Measurements from ENCODE around the gene KHDC3L.
"Not testable (repeated sequence)": the region's sequence is repeated elsewhere in the genome, so short reads cannot be mapped to it uniquely, and the experiment has no call there.

The KHDC3L gene

DNA sequence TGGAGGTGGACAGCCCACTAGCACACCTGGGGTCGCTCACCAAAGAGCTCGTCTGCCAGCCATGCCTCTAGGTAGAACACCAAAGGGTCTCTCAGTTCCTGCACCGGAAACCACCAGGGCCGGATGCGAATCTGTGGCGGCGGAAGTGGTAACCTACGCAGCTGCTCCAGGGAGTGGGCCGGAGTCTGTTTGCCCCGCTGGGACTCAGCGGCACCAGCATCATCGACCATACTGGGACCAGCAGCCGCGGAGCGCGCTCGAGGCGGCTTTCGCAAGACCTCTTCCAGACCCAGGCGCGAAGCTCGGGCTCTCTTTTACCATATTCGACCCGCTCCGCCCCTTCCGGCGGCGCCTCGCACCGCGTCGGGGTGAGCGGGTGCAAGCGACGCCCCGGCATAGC lies 7.1 kb downstream of the KHDC3L start, which contains the start of gene OOEP:
TSS of gene OOEP (minus strand) at position 335 of the 400 bp plus-strand sequence. CDS start at position 230, 105 bp downstream.
- no peak for DNase-seq (ENCODE audit: low read depth, low spot score)

DNA sequence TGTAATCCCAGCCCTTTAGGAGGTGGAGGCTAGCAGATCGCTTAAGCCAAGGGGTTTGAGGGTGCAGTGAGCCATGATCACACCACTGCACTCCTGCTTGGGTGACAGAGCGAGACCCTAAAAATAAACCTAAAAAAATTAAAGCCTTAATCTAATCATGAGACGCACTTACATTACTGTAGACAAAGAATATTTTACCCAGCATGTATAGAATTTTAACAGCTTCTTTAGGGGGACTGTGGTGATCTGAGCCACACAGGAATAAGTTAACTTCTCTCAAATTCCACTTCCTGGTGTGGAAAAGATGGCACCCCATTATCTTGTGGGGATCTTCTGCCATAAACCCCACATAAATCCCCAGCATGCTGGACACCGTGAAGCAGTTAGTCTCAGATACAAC lies 9.5 kb downstream of the KHDC3L start:
- DNase-seq (ENCODE audit: low read depth, low spot score): no peak

DNA sequence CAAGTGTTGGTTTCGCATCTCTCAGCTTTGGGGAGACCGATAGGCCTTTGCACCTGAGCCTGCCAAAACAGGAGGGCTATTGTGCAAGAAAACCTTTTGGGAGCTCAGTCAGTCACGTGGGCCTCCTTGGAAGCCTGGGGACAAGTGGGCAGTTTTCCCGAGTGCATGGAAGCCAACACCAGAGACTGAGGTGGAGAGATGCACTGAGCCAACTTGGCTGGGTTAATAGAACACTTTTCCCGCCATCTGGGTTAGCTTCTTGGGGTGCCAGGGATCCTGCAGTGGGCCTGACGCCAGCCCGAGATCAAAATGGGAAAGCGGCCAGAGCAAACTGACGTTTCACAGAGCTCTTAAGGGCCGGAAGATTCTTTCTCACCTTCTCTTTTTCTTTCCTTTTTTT lies 10.1 kb downstream of the KHDC3L start:
- DNase-seq (ENCODE audit: low read depth, low spot score): no peak

DNA sequence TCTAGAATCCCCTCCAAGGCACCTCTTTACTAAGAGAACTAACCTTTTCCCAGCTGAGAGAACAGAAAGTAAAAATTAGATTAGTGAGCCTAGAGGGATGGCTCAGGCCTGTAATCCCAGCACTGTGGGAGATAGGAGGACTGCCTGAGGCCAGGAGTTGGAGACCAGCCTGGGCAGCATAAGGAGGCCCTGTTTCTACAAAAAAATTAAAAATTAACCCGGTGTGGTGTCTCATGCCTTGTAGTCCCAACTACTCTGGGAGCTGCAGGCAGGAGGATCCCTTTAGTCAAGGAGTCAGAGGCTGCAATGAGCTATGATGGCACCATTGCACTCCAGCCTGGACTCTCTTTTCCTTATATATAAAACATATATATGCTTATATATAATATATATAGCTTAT lies 12.8 kb downstream of the KHDC3L start:
- no peak for DNase-seq (ENCODE audit: low read depth, low spot score)

DNA sequence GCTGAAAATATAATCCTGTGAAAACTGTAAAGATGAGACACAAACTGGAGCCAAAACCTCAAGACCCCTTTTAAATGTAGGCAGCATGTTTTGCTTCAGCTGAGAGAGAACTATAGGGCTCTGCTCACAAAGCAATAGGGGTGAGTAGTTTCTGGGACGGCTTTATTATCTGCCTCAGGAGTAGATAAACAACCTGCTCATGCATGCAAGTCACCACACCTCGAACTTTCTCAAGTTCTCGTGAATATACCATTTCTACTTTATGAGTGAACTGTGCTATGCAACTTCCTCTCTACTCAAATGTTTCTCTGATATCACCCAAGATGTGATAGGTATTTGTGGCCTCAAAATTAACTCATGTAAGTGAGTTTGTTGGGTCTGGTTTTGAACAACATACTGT lies 14.8 kb downstream of the KHDC3L start:
- no peak for DNase-seq (ENCODE audit: low read depth, low spot score)

DNA sequence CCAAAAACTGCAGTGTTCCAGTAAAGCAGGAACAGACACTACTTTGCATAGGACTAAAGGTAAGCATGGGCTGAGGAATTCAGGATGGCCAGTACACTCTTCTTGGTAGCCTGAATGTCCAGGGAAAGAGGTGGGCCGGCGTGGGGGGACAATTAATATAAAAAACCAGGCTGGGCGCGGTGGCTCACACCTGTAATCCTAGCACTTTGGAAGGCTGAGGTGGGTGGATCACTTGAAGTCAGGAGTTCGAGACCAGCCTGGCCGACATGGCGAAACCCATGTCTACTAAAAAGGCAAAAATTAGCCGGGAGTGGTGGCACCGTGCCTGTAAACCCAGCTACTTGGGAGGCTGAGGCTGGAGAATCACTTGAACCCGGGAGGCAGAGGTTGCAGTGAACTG lies 19.1 kb downstream of the KHDC3L start:
- DNase-seq (ENCODE audit: low read depth, low spot score): not testable (repeated sequence)

DNA sequence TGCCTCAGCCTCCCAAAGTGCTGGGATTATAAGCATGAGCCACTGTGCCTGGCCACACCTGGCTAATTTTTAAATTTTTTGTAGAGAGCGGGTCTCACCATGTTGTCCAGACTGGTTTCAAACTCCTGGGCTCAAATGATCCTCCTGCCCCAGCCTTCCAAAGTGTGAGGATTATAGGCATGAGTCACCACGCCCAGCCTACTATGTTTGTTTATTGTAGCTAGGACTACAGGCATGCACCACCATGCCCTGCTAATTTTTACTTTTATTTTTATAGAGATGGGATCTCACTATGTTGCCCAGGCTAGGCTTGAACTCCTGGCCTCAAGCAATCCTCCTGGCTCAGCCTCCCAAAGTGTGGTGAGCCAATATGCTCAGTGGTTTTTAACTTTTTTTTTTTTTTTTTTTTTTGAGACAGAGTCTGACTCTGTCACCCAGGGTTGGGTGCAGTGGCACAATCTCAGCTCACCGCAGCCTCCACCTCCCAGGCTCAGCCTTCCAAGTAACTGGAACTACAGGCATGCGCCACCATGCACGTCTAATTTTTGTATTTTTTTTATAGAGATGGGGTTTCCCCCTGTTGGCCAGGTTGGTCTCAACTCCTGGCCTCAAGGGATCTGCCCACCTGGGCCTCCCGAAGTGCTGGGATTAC lies 20.1 kb downstream of the KHDC3L start:
- DNase-seq (ENCODE audit: low read depth, low spot score): no peak

DNA sequence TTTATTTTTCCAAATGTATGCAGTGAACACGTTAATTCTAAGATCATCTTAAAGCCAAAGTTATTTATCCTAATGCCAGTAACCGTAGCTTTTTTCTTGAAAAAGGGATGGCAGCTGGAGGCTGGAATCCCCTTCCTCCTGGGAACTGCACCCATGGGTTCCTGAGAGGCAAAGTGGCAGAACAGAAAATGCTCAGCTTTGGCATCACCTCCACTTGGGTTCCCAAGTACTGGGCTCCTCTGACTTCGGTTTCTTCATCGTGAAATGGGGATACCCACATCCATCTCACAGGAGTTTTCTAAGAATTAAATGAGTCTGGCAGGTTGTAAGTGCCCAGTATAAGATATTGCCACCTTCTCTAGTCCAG lies 26.0 kb downstream of the KHDC3L start:
- no peak for DNase-seq (ENCODE audit: low read depth, low spot score)

DNA sequence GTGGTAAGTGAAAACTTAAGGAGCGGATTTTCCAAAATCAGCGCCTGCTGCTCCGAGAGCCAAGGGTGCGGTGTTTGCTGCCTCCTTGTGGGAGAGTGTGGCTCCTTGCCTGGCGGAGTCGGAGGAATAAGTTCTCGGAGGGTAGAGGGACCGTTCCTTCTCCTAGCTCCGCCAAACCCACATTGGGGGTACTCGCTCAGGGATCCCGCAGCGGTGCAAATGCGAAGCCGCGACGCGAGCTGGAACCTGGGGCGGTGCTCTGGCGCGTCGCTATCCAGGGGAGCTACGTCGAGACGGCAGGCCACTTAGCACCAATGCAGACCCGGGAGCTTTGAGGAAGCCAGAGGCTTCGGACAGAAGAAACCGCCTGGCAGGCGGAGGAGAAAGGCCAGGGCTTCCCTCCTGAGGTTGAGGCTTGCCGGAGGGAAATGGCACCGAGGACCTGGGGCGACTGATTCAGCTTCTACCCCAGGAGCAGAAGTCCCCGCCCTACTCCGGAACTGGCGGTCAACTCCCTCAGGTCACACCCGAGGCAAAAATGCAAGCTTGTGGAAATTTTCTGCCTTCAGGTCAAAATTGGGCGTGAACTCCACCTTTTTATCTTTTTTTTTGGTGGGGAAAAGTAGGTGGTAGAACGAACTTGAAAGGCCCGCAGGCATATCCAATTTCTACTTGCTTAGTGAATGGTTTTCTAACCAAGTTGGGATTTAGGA lies 26.5 kb downstream of the KHDC3L start:
- DNase-seq (ENCODE audit: low read depth, low spot score): peak; percentile 80

DNA sequence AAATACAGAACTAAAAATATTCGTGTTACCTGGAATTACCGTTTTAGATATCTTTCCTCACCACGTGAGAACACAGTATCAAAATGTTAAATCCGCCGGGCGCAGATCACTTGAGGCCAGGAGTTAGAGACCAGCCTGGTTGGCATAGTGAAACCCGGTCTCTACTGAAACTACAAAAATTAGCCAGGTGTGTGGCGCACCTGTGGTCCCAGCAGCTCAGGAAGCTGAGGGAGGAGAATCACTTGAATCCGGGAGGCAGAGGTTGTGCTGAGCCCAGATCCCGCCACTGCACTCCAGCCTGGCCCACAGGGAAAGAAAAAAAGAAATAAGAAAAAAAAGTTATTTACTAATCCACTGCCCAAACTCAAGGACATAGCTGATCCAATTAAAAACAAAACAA lies 27.4 kb downstream of the KHDC3L start:
- DNase-seq (ENCODE audit: low read depth, low spot score): no peak

DNA sequence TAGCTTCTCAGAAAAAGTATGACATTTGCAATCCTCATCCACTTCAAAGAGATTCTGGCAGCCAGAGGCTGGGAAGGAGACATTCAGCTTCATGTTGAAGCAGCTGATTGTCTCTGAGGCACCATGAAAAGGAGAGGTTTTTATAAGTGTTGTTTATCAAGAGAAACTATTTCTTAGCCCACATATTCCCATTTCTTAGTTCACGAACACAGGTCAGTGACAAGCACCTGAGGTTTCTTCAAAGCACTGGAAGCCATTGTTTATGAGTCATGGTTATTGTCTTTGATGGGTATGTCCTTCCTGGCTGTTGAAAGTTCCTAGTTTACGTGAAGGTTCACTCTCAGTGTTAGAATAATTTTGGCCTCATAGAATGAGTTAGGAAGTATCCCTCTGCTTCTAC lies 29.2 kb downstream of the KHDC3L start:
- DNase-seq (ENCODE audit: low read depth, low spot score): no peak

DNA sequence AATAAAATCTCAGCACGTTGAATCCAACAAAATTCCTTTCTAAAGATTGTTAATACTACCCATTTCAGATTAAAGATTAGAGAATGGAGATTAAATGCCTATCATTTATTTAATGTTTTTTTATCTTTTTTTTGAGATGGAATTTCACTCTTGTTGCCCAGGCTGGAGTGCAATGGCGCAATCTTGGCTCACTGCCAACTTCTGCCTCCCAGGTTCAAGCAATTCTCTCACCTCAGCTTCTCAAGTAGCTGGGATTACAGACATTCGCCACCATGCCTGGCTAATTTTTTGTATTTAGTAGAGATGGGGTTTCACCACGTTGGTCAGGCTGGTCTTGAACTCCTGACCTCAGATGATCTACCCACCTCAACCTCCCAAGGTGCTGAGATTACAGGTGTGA lies 29.7 kb downstream of the KHDC3L start:
- not testable (repeated sequence) for DNase-seq (ENCODE audit: low read depth, low spot score)

DNA sequence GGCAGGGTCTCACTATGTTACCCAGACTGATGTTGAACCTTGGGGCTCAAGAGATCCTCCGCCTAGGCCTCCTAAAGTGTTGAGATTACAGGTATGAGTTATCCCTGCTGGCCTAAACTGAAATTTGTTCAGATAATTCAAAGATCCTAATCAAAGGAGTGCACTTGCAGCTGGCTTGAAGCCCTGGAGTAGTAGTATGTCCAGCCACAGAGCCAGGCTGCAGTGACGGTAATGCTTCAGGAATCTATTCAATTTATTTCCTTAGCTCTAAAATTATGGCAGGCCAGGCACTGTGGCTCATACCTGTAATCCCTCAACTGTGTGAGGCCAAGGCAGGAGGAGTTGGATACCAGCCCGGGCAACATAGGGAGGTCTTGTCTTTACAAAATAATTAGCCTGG lies 30.8 kb downstream of the KHDC3L start:
- peak; percentile 12 for DNase-seq (ENCODE audit: low read depth, low spot score)

DNA sequence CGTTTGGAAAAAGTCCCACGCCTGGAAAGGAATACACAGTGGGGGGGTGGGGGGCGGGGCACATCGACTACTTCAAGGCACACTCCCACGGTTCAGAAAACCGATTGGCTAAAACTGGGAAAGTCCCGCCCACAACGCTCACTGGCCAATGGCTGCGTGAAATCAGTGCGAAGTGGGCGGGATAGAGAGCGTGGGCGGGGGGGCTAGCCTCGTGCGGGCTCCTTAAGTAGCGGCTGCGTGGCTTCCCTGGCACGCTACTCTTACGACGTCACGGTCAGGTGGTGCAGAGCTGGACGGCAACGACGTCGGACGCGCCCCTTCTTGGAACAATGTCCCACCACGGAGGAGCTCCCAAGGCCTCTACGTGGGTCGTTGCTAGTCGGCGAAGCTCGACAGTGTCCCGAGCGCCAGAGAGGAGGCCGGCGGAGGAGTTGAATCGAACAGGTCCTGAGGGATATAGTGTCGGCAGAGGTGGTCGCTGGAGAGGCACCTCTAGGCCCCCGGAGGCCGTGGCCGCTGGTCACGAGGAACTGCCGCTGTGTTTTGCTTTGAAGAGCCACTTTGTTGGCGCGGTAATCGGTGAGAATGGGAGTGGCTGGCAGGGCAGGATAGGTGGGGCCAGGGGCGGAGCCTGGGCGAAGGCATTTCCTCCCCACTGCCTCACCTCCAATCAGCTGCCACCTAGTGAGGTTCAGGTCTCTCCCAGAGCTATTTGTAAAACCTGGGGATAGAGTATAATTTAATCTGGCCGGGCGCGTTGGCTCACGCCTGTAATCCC lies 32.3 kb downstream of the KHDC3L start, which contains the start of gene DDX43:
TSS of gene DDX43 (plus strand) at position 252 of the 778 bp plus-strand sequence. CDS start at position 330, 78 bp downstream.
- no peak for DNase-seq (ENCODE audit: low read depth, low spot score)

DNA sequence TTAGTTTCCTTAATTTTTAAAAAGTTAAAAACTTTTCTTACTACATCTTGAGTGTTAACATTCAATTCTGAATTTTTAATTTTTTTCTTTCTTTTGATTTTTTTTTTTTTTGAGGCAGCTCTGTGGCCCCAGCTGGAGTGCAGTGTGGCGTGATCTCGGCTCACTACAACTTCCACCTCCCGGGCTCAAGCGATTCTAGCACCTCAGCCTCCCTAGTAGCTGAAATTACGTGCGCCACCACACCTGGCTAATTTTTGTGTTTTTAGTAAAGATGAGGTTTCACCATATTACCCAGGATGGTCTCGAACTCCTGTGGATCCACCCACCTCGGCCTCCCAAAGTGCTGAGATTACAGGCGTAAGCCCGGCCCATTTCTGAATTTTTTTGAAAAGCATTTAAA lies 33.4 kb downstream of the KHDC3L start:
- DNase-seq (ENCODE audit: low read depth, low spot score): no peak

DNA sequence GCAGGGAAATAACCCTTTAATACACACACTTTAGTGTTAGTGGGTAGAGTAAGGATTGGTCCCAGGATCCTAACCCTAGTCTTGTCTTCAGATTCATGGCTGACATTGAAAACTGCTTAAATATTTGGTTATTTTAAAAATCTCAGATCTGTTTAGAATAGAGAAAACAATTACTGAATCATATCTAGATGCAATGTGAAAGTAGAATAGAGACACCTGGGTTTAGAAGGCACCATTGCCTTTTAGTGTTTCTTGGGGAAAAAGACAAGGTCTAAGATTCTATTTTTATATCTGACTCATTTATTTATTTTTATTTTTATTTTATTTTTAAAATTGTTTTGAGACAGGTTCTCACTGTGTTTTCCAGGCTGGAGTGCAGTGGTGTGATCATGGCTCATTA lies 38.2 kb downstream of the KHDC3L start:
- DNase-seq (ENCODE audit: low read depth, low spot score): no peak

DNA sequence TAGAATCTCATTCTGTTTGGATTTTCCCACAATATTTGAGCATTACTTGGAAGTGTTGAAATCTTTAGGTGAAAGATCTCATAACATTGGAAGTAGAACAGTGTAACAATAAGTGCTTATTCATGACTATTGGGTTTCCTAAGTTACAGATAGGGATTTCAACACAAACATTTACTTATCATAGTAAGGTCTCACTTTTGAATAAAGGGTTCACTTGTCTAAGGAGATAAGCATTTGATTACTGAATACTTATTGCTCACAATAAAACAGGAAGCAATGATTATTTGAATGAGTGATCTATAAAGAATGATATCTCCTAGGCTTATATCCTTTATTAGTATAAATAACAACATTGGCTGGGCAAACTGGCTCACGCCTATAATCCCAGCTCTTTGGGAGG lies 46.9 kb downstream of the KHDC3L start:
- no peak for DNase-seq (ENCODE audit: low read depth, low spot score)

DNA sequence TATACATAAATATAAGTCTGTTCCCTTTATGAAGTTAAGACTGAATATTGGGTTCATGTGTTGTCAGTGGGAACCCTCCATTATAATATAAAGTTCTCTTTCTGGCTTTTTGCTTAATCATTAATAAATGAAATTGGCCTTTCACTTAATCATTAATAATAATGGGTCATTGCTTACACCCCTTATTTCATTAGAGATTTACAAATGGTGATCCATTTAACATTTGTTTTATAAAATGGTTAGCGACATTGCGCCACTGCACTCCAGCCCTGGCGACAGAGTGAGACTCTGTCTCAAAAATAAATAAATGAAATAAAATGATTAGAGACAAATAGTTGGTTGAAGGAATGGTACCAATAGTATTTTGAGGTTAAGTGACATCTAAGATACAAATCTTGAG lies 50.6 kb downstream of the KHDC3L start:
- no peak for DNase-seq (ENCODE audit: low read depth, low spot score)

Measured in astrocyte of the hippocampus (primary cell).